Heart right ventricle (tissue), 16 donors: ENCODE measurements around the gene MAST2. TPM values are rescaled to one million over a fixed set of nuclear protein-coding genes. Genes with fewer than 3 reads are reported as not detected.

Source experiments
- ATAC-seq, 8 donors: fragments of 200-7000 bp; cut with Tn5 transposase; one replicate each; pipeline ENCODE4 v1.9.1; 2020; ENCODE audit warnings: mild to moderate bottlenecking in 8 of 8, moderate library complexity in 8 of 8, moderate number of reproducible peaks in 1 of 8
- DNase-seq, 2 donors: peaks; one replicate each; pipeline ENCODE4 v3.0.0-alpha.2; 2020
- H3K27ac ChIP-seq, 10 donors: fragments of 200-600 bp; sonication (generic) in 2 of 10; one replicate each; pipeline versions ENCODE4 v1.5.0 to v1.8.0; 2020 to 2022; ENCODE audit warnings: mild to moderate bottlenecking in 3 of 10
- H3K27me3 ChIP-seq, 7 donors: fragments of 200-600 bp; one replicate each; pipeline ENCODE4 v1.8.0; 2021 to 2022; ENCODE audit warnings: mild to moderate bottlenecking in 2 of 7
- H3K36me3 ChIP-seq, 9 donors: fragments of 200-600 bp; sonication (generic) in 1 of 9; one replicate each; pipeline versions ENCODE4 v1.5.0 to v1.8.0; 2020 to 2022; ENCODE audit warnings: mild to moderate bottlenecking in 2 of 9
- H3K4me1 ChIP-seq, 9 donors: fragments of 200-600 bp; sonication (generic) in 1 of 9; one replicate each; pipeline versions ENCODE4 v1.5.0 to v1.8.0; 2020 to 2022; ENCODE audit warnings: mild to moderate bottlenecking in 4 of 9
- H3K4me3 ChIP-seq, 10 donors: fragments of 200-600 bp; sonication (generic) in 2 of 10; one replicate each; pipeline versions ENCODE4 v1.5.0 to v1.8.0; 2020 to 2022; ENCODE audit warnings: mild to moderate bottlenecking in 7 of 10, moderate library complexity in 2 of 10
- H3K9me3 ChIP-seq, 11 donors: fragments of 200-600 bp in 10 of 11; sonication (generic) in 2 of 11; one replicate each; pipeline versions ENCODE4 v1.5.0 to v1.8.0; 2013 to 2022; ENCODE audit warnings: mild to moderate bottlenecking in 2 of 11, control low read depth in 1 of 11, moderate library complexity in 1 of 11
- WGBS, 2 donors: extraction: QIAGEN DNeasy Blood & Tissue Kit; methylation state at CpG; one replicate each; pipeline ENCODE4 v1.1.7; 2013; ENCODE audit warnings: inconsistent platforms in 1 of 2; 5-methylcytosine and 5-hydroxymethylcytosine counted together
- intact Hi-C, 10 donors: fragments of 100-400 bp; cut with DNase I; formaldehyde crosslinking; loops; one replicate each; pipeline versions ENCODE4 v1.11.1 to v1.14.2; 2022
- polyA plus RNA-seq, 2 donors: library from polyadenylated mRNA; stranded (reverse); fragments of 200-250 nt; gene quantifications; one replicate each; pipeline ENCODE4 v1.2.3, GENCODE V29; 2013
- total RNA-seq, 10 donors: library from RNA; stranded (reverse); fragmentation: NEBNext Ultra II Directional in 3 of 10; extraction: Animal tissue kit (Norgen Biotek cat#: 25700) in 3 of 10; gene quantifications; one replicate each; pipeline versions ENCODE4 v1.2.1 to v1.2.4, GENCODE V29; 2021 to 2023
- TF ChIP-seq, protein P1 (sequence below), 9 donors: fragments of 200-600 bp; sonication (generic) in 2 of 9; IDR thresholded peaks; one replicate each; pipeline versions ENCODE4 v1.5.0 to v1.8.0; 2021 to 2022; ENCODE audit warnings: antibody characterized with exemption in 9 of 9, mild to moderate bottlenecking in 5 of 9, moderate library complexity in 1 of 9
- donor health status: Arrhythmogenic right ventricular cardiomyopathy.
- donor health status: ischemic (EF 13 %, LVEDD 7.1; RV severe dilation, severe dysfunction).
- donor health status: healthy with polysubstance abuse.
- donor health status: DM: no; HTN: yes; CAD: no.
- donor health status: DM: no; HTN: no; CAD: no.
- donor health status: ischemic (EF 25% LVEDD 6.9; RV normal size, moderate dysfunction).
- donor health status: ischemic (EF 25% LVEDD 5.7; RV mildly dilated, moderate dysfunction).
- donor health status: healthy.
- donor health status: DM: yes; HTN: yes; CAD: no.
- donor health status: Ischemic cardiomyopathy.
- donor health status: ischemic (EF 35%, LVEDD 5.7; RV mildly dilated, moderate dysfunction).
- donor health status: nonischemic (EF 11% LVEDD 7.7; RV severe dilation, severe dysfunction).
- donor health status: DM: yes; HTN: yes; CAD: no.
- donor health status: PGD.
- donor health status: ischemic (EF 29% LVEDD 5.4; RV normal size, mild dysfunction).
- donor health status: nonischemic (EF 23%, LVEDD 6.1; RV moderate dilation, normal function).

Gene MAST2
- total and polyA plus RNA-seq, 12 donors = 66.4 to 129 (median 83.2) TPM

GRCh38 chr1:45987204-45987603, 183.8 kb downstream of the MAST2 start:
- intact Hi-C loops = no loop called here
- WGBS, 2 donors = 94% methylated on average over 4 of the region's 4 CpGs
- TF ChIP-seq, protein P1, sequence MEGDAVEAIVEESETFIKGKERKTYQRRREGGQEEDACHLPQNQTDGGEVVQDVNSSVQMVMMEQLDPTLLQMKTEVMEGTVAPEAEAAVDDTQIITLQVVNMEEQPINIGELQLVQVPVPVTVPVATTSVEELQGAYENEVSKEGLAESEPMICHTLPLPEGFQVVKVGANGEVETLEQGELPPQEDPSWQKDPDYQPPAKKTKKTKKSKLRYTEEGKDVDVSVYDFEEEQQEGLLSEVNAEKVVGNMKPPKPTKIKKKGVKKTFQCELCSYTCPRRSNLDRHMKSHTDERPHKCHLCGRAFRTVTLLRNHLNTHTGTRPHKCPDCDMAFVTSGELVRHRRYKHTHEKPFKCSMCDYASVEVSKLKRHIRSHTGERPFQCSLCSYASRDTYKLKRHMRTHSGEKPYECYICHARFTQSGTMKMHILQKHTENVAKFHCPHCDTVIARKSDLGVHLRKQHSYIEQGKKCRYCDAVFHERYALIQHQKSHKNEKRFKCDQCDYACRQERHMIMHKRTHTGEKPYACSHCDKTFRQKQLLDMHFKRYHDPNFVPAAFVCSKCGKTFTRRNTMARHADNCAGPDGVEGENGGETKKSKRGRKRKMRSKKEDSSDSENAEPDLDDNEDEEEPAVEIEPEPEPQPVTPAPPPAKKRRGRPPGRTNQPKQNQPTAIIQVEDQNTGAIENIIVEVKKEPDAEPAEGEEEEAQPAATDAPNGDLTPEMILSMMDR (IDR thresholded peaks at IDR 0.05) = no peak

DNA sequence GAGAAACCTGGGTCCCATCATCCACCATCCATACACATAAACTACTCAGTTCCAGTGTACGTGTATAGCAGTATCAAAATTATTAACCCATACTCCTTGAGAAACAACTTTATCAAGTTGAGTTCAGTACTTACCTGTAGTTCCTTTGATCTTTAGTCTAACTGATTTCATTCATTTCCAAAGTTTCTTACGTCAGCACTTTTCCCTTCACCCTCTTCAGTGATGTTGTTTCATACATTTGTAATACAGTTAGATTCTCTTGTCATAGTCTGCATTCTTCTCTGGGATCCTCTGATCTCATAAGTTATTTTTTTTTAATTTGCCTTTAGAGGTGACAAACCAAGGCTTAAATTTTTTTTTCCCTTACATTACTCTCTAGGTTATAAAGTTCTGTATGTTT, 185.8 kb downstream of the MAST2 start:
- ATAC-seq (no peak), DNase-seq (no peak)
- Histone ChIP-seq H3K27ac (no peak overlapping the region), H3K36me3 (peaks cover 0 to 12% (median 0%) of the 10 kb centered on the region in 9 donors), H3K9me3 (peaks cover 0 to 10% (median 0%) of the 10 kb centered on the region in 11 donors), H3K27me3 (no peaks in the 10 kb centered on the region), H3K4me1 (peaks cover 0 to under 1% (median 0%) of the 10 kb centered on the region in 9 donors), H3K4me3 (no peak overlapping the region)
- intact Hi-C loops = no loop called here
- WGBS, 2 donors = 96 to 97% methylated on average over 2 of the region's 2 CpGs
- TF ChIP-seq, protein P1 (IDR thresholded peaks at IDR 0.05) = no peak

More at GRCh38 chr1:45987204-45987603, 183.8 kb downstream of the MAST2 start:
- Histone ChIP-seq H3K27me3 (no peaks in the 10 kb centered on the region), H3K4me3 (no peak overlapping the region), H3K36me3 (peaks cover 0 to 13% (median 0%) of the 10 kb centered on the region in 9 donors), H3K4me1 (no peaks in the 10 kb centered on the region), H3K9me3 (peaks cover 0 to 9% (median 0%) of the 10 kb centered on the region in 11 donors), H3K27ac (no peak overlapping the region)
- ATAC-seq (no peak), DNase-seq (no peak)

GRCh38 chr1:45994423-45994822, 191.0 kb downstream of the MAST2 start:
- 93 to 94% methylated on average over 6 of the region's 6 CpGs for WGBS, 2 donors
- peaks cover 0 to 20% (median 5%) of the 10 kb centered on the region in 9 donors for H3K4me1 ChIP-seq
- no peak overlapping the region for H3K27ac ChIP-seq
- no peak overlapping the region for H3K4me3 ChIP-seq
- peak in 1 of 8 donors; percentile 38 for ATAC-seq
- peaks cover 0 to 14% (median 0%) of the 10 kb centered on the region in 9 donors for H3K36me3 ChIP-seq
- TF ChIP-seq, protein P1 (IDR thresholded peaks at IDR 0.05) = no peak
- intact Hi-C loops = no loop called here
- no peaks in the 10 kb centered on the region for H3K27me3 ChIP-seq
- no peak for DNase-seq
- H3K9me3 ChIP-seq = peaks cover 0 to 10% (median 0%) of the 10 kb centered on the region in 11 donors

GRCh38 chr1:45995298-45995697, 191.9 kb downstream of the MAST2 start:
- intact Hi-C loops = no loop called here
- Histone ChIP-seq H3K27ac (no peak overlapping the region), H3K9me3 (peaks cover 0 to 8% (median 0%) of the 10 kb centered on the region in 11 donors), H3K4me1 (peaks cover 0 to 20% (median 7%) of the 10 kb centered on the region in 9 donors), H3K4me3 (no peak overlapping the region), H3K27me3 (no peaks in the 10 kb centered on the region), H3K36me3 (peaks cover 0 to 20% (median 0%) of the 10 kb centered on the region in 9 donors)
- no peak for DNase-seq
- 78 to 79% methylated on average over 8 of the region's 8 CpGs for WGBS, 2 donors
- TF ChIP-seq, protein P1 (IDR thresholded peaks at IDR 0.05) = no peak
- ATAC-seq = peak in 1 of 8 donors; percentile 18
